CD4-positive, alpha-beta T cell treated with Interleukin-17A for 4 hours (primary cell): Measurements from ENCODE around the gene KRTAP12-4.
"Not testable (repeated sequence)": the region's sequence is repeated elsewhere in the genome, so short reads cannot be mapped to it uniquely, and the experiment has no call there.

Experiments used
- DNase-seq: peaks from one replicate; pipeline ENCODE4 v3.0.0-alpha.2; 2020; ENCODE audit warnings: mixed read lengths

KRTAP12-4 gene, protein sequence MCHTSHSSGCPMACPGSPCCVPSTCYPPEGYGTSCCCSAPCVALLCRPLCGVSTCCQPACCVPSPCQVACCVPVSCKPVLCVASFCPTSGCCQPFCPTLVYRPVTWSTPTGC

DNA sequence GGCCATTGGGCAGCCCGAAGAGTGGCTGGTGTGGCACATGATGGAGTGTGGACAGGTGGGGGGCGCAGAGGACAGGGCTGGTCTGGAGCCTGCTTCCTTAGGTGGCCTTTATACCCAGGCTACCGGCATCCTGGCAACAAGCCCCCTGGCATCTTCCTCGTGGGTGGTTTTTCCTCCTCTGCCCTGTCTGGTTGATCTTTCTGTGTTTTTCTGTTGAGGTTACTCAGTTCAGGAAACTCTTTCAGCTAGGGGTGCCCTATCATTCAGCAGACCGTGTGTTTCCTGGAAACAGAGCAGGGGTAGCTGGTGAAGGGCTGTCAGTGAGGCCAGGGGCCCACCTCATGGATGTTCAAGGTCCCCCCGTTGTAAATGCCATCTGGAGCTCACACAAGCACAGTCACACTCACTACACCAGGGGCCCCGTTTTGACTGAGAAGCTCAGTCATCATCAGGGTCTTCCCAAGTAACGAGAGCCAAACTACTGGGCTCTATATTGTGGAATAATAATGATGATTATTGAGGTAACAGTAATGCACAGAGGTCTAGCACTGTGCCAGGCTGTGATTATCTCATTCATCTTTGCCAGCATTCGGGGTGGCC, at the start of gene KRTAP12-4:
Gene KRTAP12-4 (minus strand): TSS at position 84 of the 600 bp plus-strand sequence. CDS start 45 bp downstream, at position 39.
- DNase-seq = no peak

- no peak for DNase-seq
Measured at GRCh38 chr21:44703731-44704635, 49.5 kb upstream of the KRTAP12-4 start.

DNA sequence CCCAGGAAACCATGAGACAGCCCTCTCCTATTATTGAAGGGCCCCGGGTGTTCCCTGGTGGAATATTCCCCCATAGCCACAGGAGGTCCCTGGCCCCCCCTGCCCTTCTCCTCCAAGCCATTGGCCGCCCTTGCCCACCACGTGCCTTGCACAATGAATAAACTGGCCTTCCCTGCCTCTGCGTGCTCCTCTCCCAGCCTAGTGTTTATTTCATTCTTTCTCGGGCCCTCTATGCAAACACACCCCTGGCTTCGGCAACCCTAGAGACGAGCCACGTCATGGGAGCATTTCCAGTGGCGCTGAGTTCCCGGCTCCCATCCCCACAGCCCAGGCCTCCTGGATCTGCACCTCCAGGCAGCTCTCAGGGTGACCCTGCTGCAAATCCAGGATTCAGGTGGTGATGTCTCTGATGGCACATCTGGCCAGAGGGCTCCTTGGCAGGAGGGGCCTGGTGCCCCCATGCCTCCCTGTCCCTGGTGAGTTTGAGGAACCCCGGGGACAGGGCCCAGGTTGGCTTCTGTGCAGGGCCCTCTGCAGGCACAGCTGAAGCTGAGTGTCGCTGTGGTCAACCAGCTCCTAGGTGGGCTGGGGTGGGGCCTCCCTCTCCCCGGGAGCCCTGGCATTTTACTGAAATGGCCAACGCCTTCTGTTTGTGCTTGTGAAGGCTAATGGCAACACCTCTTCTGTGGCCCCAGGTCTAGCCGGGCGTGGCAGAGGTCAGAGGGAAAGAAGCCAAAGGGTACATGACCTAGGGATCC, 48.7 kb upstream of the KRTAP12-4 start:
- no peak for DNase-seq

- no peak for DNase-seq
Measured at GRCh38 chr21:44702111-44702972, 47.9 kb upstream of the KRTAP12-4 start.

DNA sequence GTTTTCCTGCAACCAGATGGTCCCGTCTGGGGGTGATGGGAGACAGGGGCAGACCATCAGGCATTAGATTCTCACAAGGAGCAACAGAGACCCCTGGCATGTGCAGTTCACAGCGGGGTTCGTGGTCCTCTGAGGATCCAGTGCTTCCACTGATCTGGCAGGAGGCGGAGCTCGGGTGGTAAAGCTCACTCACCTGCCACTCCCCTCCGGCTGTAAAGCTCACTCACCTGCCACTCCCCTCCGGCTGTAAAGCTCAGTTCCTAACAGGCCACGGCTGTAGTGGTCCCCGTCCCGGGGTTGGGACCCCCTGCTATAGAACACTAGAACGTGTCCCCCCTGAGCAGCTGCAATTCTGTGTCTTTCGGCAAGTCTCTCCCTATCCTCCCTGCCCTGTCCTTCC, 47.1 kb upstream of the KRTAP12-4 start:
- no peak for DNase-seq

- no peak for DNase-seq
Measured at GRCh38 chr21:44701023-44701400, 46.6 kb upstream of the KRTAP12-4 start.

DNA sequence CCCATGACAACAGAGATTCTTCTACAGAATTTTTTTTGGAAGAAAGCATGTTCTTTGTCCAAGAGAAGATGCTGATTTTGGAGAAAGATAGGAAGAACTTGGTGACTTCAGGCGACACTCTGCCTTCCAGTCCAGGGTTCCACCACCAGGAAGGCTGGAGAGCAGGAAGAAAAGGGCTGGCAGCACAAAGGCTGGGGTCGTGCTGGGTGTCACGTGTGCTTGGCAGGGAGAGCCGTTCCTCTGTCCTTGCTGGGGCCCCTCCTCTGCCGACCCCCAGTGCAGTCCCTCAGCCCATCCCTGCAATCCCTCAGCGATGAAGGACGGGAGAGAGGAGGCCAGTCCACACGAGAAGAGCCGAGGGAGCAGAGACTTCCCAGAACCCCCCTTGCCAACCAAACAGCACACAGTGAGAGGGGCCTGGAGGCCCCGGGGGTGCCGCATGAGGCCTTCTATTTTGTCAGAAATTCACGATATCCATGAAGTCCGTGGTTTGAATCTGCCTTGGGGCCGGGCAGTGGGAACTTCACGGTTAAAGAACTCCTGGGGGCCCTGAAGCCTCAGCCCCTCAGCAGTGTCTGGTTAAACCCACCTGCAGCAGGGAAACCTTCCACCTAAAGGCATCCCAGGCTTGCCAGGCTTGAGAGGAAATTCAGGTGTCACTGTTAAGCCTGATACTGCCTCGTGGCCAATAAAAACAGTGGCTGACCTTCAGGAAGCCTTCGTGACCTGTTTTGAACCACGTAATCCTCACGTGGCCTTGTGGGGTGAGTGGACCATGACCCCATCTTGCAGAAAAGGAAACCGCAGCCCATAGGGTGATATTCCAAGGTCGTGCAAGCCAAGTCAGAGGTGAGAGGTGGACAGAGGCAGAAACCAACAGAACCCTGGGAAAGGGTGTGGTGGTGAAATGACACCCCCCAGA, 45.9 kb upstream of the KRTAP12-4 start:
- DNase-seq = no peak

DNA sequence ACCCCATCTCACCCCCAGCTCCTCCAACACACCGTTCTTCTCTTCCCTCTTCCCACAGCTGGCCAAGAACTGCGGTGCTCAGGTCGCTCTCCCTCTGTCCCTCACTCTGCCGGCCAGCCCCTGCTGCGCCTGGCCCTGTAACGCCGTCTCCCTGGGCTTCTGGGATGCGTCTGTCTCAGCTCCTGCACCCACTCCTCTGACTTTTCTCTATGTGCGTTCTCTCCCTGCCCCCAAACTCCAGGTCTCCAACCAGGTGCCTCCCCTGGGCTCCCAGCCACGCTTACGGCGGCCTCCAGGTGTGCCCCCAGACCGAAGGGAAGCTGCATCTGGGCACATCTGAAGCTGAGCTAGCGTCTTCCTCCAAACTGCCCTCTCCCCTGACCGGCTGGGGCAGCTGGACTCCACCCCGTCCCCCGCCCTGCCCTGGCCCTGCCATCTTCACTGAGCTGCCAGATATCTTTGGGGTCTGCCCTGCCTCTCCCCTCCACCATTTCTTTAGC, 45.1 kb upstream of the KRTAP12-4 start:
- no peak for DNase-seq

- DNase-seq = no peak
Measured at GRCh38 chr21:44697811-44698734, 43.6 kb upstream of the KRTAP12-4 start.

DNA sequence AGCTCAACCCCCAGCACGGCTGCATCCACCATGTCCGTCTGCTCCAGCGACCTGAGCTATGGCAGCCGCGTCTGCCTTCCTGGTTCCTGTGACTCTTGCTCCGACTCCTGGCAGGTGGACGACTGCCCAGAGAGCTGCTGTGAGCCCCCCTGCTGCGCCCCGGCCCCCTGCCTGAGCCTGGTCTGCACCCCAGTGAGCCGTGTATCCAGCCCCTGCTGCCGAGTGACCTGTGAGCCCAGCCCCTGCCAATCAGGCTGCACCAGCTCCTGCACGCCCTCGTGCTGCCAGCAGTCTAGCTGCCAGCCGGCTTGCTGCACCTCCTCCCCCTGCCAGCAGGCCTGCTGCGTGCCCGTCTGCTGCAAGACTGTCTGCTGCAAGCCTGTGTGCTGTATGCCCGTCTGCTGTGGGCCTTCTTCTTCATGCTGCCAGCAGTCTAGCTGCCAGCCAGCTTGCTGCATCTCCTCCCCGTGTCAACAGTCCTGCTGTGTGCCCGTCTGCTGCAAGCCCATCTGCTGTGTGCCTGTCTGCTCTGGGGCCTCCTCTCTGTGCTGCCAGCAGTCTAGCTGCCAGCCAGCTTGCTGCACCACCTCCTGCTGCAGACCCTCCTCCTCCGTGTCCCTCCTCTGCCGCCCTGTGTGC, 42.8 kb upstream of the KRTAP12-4 start, which contains the start of gene KRTAP10-12:
Gene KRTAP10-12 (plus strand): TSS at position 1 of the 639 bp plus-strand sequence. CDS start 30 bp downstream, at position 31.
- DNase-seq = not testable (repeated sequence)

DNA sequence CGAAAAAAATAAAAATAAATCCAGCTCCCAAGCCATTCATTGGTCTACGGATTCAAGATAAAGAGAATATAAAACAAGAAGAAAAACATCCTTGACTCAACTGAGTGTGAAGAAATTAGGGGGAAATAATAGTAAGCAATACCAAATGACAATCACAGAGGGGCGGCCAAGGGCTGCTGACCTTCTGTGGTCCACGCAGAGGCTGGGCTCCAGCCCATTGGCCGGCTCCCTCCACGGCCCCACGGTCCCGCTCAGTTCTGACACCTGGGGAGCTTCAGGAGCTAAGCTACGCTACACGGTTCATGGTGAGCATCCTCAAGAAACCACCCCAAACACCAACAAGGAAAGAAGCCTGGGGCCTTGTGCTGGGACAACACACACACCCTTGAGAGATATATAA, 42.1 kb upstream of the KRTAP12-4 start:
- DNase-seq = no peak

- DNase-seq = no peak
Measured at GRCh38 chr21:44695641-44696040, 41.2 kb upstream of the KRTAP12-4 start.

DNA sequence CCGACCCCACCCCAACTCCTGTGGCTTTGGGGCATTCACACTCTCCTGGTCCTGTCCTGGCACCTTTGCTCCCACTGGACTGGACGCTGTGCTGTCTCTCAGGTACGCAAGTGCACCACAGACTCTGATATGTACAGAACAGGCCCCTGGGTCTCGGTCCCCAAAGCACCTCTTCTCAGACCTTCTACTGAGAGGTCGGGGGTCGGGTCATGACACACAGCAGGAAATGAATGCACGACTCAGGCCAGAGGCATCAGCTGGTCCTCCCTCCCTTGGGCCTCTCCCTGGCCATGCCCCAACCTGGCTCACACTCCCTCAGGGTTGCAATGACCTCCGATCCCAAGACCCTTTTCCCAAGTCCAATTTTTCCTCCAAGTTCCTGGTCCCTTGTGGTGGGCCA, 40.7 kb upstream of the KRTAP12-4 start:
- no peak for DNase-seq

DNA sequence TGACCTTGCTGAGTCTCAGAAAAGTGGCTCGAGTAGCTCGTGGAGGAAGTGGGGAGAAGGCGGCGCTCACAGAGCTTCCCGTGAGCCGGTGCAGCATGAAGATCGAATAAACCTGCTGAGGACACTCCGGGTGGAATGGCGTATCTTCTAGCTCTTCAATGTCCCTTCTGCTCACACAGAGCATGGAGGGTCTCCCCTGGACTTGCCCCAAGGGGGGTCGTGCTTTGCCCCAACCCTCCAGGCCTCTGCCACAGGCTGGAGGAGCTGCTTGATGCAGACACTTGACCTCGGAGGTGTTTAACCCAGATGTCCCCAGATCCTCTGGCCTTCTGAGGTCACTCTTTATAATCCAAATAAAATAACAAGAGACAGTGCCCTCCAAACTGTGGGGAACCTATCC, 40.3 kb upstream of the KRTAP12-4 start:
- DNase-seq = no peak

DNA sequence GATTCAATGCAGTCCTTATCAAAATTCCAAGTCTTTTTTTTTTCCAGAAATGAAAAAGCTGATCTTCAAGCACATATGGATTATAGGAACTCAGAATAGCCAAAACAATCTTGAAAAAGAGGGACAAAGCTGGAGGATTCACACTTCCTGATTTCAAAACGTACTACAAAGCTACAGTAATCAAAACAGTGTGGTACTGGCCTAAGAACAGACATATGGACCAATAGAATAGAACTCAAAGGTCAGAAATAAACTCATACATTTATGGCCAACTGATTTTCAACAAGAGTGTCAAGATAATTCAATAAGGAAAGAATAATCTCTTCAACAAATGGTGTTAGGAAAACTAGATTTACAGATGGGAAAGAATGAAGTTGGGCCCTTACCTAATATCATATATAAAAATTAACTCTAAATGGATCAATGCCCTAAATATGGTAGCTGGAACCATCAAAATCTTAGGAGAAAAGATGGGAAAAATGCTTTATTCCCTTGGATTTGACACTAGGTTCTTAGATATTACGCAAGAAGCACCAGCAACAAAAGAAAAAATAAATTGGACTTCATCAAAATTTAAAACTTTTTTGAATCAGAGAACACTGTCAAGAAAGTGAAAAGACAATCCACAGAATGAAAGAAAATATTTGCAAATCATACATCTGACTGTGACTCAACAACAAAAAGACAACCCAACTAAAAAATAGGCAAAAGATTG, 38.5 kb upstream of the KRTAP12-4 start:
- no peak for DNase-seq

GRCh38 chr21:44691686-44692085, 37.2 kb upstream of the KRTAP12-4 start:
- no peak for DNase-seq

- not testable (repeated sequence) for DNase-seq
Measured at GRCh38 chr21:44689740-44690139, 35.3 kb upstream of the KRTAP12-4 start.

GRCh38 chr21:44687671-44688070, 33.2 kb upstream of the KRTAP12-4 start:
- no peak for DNase-seq
